CD4-positive, alpha-beta memory T cell (primary cell): ENCODE data around the gene TEX55. TPM values are rescaled to one million over a fixed set of nuclear protein-coding genes. Genes with fewer than 3 reads are reported as not detected.
"Not testable (repeated sequence)": the region's sequence is repeated elsewhere in the genome, so short reads cannot be mapped to it uniquely, and the experiment has no call there.

Experiments used
- CTCF ChIA-PET: fragments of 350-600 bp; sonication (Branson Sonifier 250); formaldehyde crosslinking; loops from one replicate; lab custom pipeline; 2021; ENCODE audit warnings: inconsistent platforms; ENCODE audit not compliant: partially characterized antibody; lab: Charles Lee
- POLR2A ChIA-PET: fragments of 350-600 bp; sonication (Branson Sonifier 250); formaldehyde crosslinking; loops from one replicate; lab custom pipeline; 2021; ENCODE audit not compliant: partially characterized antibody; lab: Charles Lee
- DNase-seq, 5 donors: peaks; one replicate each; pipeline versions ENCODE4 v3.0.0 to v3.0.0-alpha.2; 2020 to 2022; ENCODE audit warnings: mixed read lengths in 1 of 5
- H3K27ac ChIP-seq: one replicate; pipeline ENCODE4 v1.7.0; 2013; ENCODE audit warnings: low read depth, low read length
- H3K27me3 ChIP-seq: 2 replicates; pipeline ENCODE4 v1.7.0; 2013; ENCODE audit warnings: mild to moderate bottlenecking, low read length, moderate library complexity; ENCODE audit not compliant: insufficient read depth
- H3K36me3 ChIP-seq: 2 replicates; pipeline ENCODE4 v1.7.0; 2013; ENCODE audit warnings: mild to moderate bottlenecking, low read length, moderate library complexity; ENCODE audit not compliant: insufficient read depth
- H3K4me1 ChIP-seq: 2 replicates; pipeline ENCODE4 v1.7.0; 2013; ENCODE audit warnings: mild to moderate bottlenecking, low read length, moderate library complexity; ENCODE audit not compliant: insufficient read depth
- H3K4me3 ChIP-seq, 2 donors: one replicate each; pipeline ENCODE4 v1.7.0; 2013; ENCODE audit warnings: low read length in 2 of 2, mild to moderate bottlenecking in 1 of 2
- H3K9me3 ChIP-seq, 2 donors: one replicate each; pipeline ENCODE4 v1.7.0; 2013; ENCODE audit warnings: low read length in 2 of 2, control low read depth in 1 of 2; ENCODE audit not compliant: control insufficient read depth in 1 of 2
- H3K27ac Mint-ChIP-seq, 7 donors: one replicate each; pipeline ENCODE4 v1.8.0; 2020 to 2021; ENCODE audit warnings: mixed read lengths in 7 of 7, mild to moderate bottlenecking in 6 of 7, inconsistent platforms in 3 of 7, moderate library complexity in 3 of 7
- H3K27me3 Mint-ChIP-seq, 2 donors: one replicate each; pipeline ENCODE4 v1.8.0; 2020 to 2021; ENCODE audit warnings: mixed read lengths in 2 of 2
- H3K36me3 Mint-ChIP-seq, 2 donors: one replicate each; pipeline ENCODE4 v1.8.0; 2020 to 2021; ENCODE audit warnings: mixed read lengths in 2 of 2, inconsistent platforms in 1 of 2, mild to moderate bottlenecking in 1 of 2
- H3K4me1 Mint-ChIP-seq, 4 donors: one replicate each; pipeline ENCODE4 v1.8.0; 2020 to 2021; ENCODE audit warnings: mixed read lengths in 4 of 4, mild to moderate bottlenecking in 1 of 4
- H3K4me3 Mint-ChIP-seq, 8 donors: one replicate each; pipeline ENCODE4 v1.8.0; 2020 to 2021; ENCODE audit warnings: mixed read lengths in 8 of 8, mild to moderate bottlenecking in 7 of 8, moderate library complexity in 6 of 8, inconsistent platforms in 3 of 8
- H3K9me3 Mint-ChIP-seq, 8 donors: one replicate each; pipeline ENCODE4 v1.8.0; 2020 to 2021; ENCODE audit warnings: mixed read lengths in 8 of 8, mild to moderate bottlenecking in 5 of 8, inconsistent platforms in 3 of 8, moderate library complexity in 1 of 8
- intact Hi-C: fragments of 100-400 bp; cut with micrococcal nuclease; formaldehyde crosslinking; loops from one replicate; pipeline ENCODE4 v1.15.1; 2023
- polyA plus RNA-seq, 2 donors: library from polyadenylated mRNA; unstranded; fragments of 300-500 nt; fragmentation: Illumina TruSeq; gene quantifications; one replicate each; pipeline ENCODE4 v1.2.3, GENCODE V29; 2021
- total RNA-seq, 2 experiments: library from RNA; stranded (reverse); gene quantifications; one replicate each; pipeline ENCODE4 v1.2.3, GENCODE V29; 2021

The TEX55 gene
- total and polyA plus RNA-seq, 4 experiments from 2014 or later: not detected

GRCh38 chr3:119122350-119122749 is 23.6 kb upstream of the TEX55 start:
- Histone ChIP-seq H3K4me1 (no peaks in the 10 kb centered on the region), H3K36me3 (no peaks in the 10 kb centered on the region), H3K27ac (no peak overlapping the region), H3K27me3 (no peaks in the 10 kb centered on the region), H3K9me3 (no peaks in the 10 kb centered on the region), H3K4me3 (no peak overlapping the region)
- Mint-ChIP-seq H3K9me3 (peaks cover 0 to 30% (median 18%) of the 10 kb centered on the region in 8 donors), H3K27ac (no peak overlapping the region), H3K36me3 (peaks cover 4 to 6% of the 10 kb centered on the region in 2 donors), H3K4me3 (no peak overlapping the region), H3K4me1 (no peaks in the 10 kb centered on the region), H3K27me3 (peaks cover 17 to 22% of the 10 kb centered on the region in 2 donors)
- POLR2A ChIA-PET: no interaction called here
- intact Hi-C loops: no loop called here
- CTCF ChIA-PET: interaction anchor here (1.0 kb wide), 1 partner anchor 119 kb away, joined by 3 read pairs; no protein-coding TSS in a partner anchor
- no peak for DNase-seq

GRCh38 chr3:119125342-119125741 is 20.6 kb upstream of the TEX55 start:
- Histone ChIP-seq H3K9me3 (no peaks in the 10 kb centered on the region), H3K36me3 (no peaks in the 10 kb centered on the region), H3K4me1 (no peaks in the 10 kb centered on the region), H3K4me3 (no peak overlapping the region), H3K27me3 (no peaks in the 10 kb centered on the region), H3K27ac (no peak overlapping the region)
- POLR2A ChIA-PET: no interaction called here
- CTCF ChIA-PET: no interaction called here
- Mint-ChIP-seq H3K4me1 (no peaks in the 10 kb centered on the region), H3K27me3 (peaks cover 10 to 22% of the 10 kb centered on the region in 2 donors), H3K9me3 (peaks cover 0 to 4% (median 0%) of the 10 kb centered on the region in 8 donors), H3K4me3 (no peak overlapping the region), H3K36me3 (no peaks in the 10 kb centered on the region), H3K27ac (no peak overlapping the region)
- intact Hi-C loops: no loop called here
- DNase-seq: no peak

- no peaks in the 10 kb centered on the region for H3K36me3 ChIP-seq
- CTCF ChIA-PET: no interaction called here
- POLR2A ChIA-PET: no interaction called here
- no peak for DNase-seq
- no peaks in the 10 kb centered on the region for H3K4me1 ChIP-seq
- no peak overlapping the region for H3K4me3 ChIP-seq
- peaks cover 0 to 3% (median 0%) of the 10 kb centered on the region in 8 donors for H3K9me3 Mint-ChIP-seq
- H3K27ac Mint-ChIP-seq: no peak overlapping the region
- no peaks in the 10 kb centered on the region for H3K4me1 Mint-ChIP-seq
- no peak overlapping the region for H3K4me3 Mint-ChIP-seq
- H3K27me3 ChIP-seq: no peaks in the 10 kb centered on the region
- intact Hi-C loops: no loop called here
- no peak overlapping the region for H3K27ac ChIP-seq
- H3K27me3 Mint-ChIP-seq: peaks cover 10 to 24% of the 10 kb centered on the region in 2 donors
- H3K36me3 Mint-ChIP-seq: no peaks in the 10 kb centered on the region
- no peaks in the 10 kb centered on the region for H3K9me3 ChIP-seq
Measured at GRCh38 chr3:119125742-119126504, 20.0 kb upstream of the TEX55 start.

- H3K9me3 Mint-ChIP-seq, H3K4me3 Mint-ChIP-seq, H3K9me3 ChIP-seq, H3K27ac Mint-ChIP-seq, H3K4me1 ChIP-seq, H3K27ac ChIP-seq, POLR2A ChIA-PET, H3K4me1 Mint-ChIP-seq, H3K36me3 ChIP-seq, H3K36me3 Mint-ChIP-seq, H3K4me3 ChIP-seq, intact Hi-C loops, DNase-seq, H3K27me3 ChIP-seq: not testable (repeated sequence)
- CTCF ChIA-PET: interaction anchor here (0.9 kb wide), 1 partner anchor 247 kb away, joined by 3 read pairs; no protein-coding TSS in a partner anchor
- H3K27me3 Mint-ChIP-seq: peaks cover 10 to 24% of the 10 kb centered on the region in 2 donors
Measured at GRCh38 chr3:119130291-119130690, 15.7 kb upstream of the TEX55 start.

GRCh38 chr3:119132291-119132690 is 13.7 kb upstream of the TEX55 start:
- H3K9me3 Mint-ChIP-seq, H3K27ac ChIP-seq, H3K9me3 ChIP-seq, DNase-seq, H3K4me3 ChIP-seq, H3K27ac Mint-ChIP-seq, CTCF ChIA-PET, H3K4me1 ChIP-seq, H3K36me3 Mint-ChIP-seq, H3K36me3 ChIP-seq, H3K4me3 Mint-ChIP-seq, H3K27me3 ChIP-seq, POLR2A ChIA-PET, intact Hi-C loops, H3K4me1 Mint-ChIP-seq: not testable (repeated sequence)
- H3K27me3 Mint-ChIP-seq: peaks cover 4 to 20% of the 10 kb centered on the region in 2 donors

GRCh38 chr3:119139360-119139759 is 6.6 kb upstream of the TEX55 start:
- H3K4me3 ChIP-seq, CTCF ChIA-PET, H3K9me3 Mint-ChIP-seq, DNase-seq, H3K27me3 Mint-ChIP-seq, H3K9me3 ChIP-seq, H3K27ac ChIP-seq, H3K4me1 Mint-ChIP-seq, POLR2A ChIA-PET, H3K4me3 Mint-ChIP-seq, H3K36me3 ChIP-seq, H3K4me1 ChIP-seq, intact Hi-C loops, H3K36me3 Mint-ChIP-seq, H3K27ac Mint-ChIP-seq, H3K27me3 ChIP-seq: not testable (repeated sequence)

GRCh38 chr3:119140466-119140865 is 5.5 kb upstream of the TEX55 start:
- Histone ChIP-seq H3K4me3 (no peak overlapping the region), H3K27ac (no peak overlapping the region), H3K27me3 (no peaks in the 10 kb centered on the region), H3K36me3 (no peaks in the 10 kb centered on the region), H3K9me3 (no peaks in the 10 kb centered on the region), H3K4me1 (no peaks in the 10 kb centered on the region)
- ChIA-PET POLR2A (no interaction called here), CTCF (no interaction called here)
- Mint-ChIP-seq H3K36me3 (no peaks in the 10 kb centered on the region), H3K27me3 (peaks cover 0 to under 1% of the 10 kb centered on the region in 2 donors), H3K4me1 (peaks cover 0 to 2% (median under 1%) of the 10 kb centered on the region in 4 donors), H3K4me3 (no peak overlapping the region), H3K9me3 (peaks cover 0 to 2% (median 0%) of the 10 kb centered on the region in 8 donors), H3K27ac (no peak overlapping the region)
- no peak for DNase-seq
- intact Hi-C loops: no loop called here
